CD4-positive, CD25-positive, alpha-beta regulatory T cell (primary cell): ENCODE results near the gene RDM1. TPM values are rescaled to one million over a fixed set of nuclear protein-coding genes. Genes with fewer than 3 reads are reported as not detected.
"Not testable (repeated sequence)": the region's sequence is repeated elsewhere in the genome, so short reads cannot be mapped to it uniquely, and the experiment has no call there.

Source experiments
- ATAC-seq, 2 donors: fragments of 150-1000 bp; cut with Tn5 transposase; one replicate each; pipeline ENCODE4 v1.10.0; 2021; ENCODE audit warnings: low read depth in 2 of 2, moderate number of reproducible peaks in 2 of 2, moderate library complexity in 1 of 2
- DNase-seq, 3 donors: peaks; one replicate each; pipeline versions ENCODE4 v3.0.0 to v3.0.0-alpha.2; 2012 to 2022; ENCODE audit warnings: mixed read lengths in 1 of 3
- H3K27ac ChIP-seq: one replicate; pipeline ENCODE4 v1.7.0; 2013; ENCODE audit warnings: mild to moderate bottlenecking, low read length; ENCODE audit not compliant: insufficient read depth, poor library complexity, severe bottlenecking
- H3K27me3 ChIP-seq: one replicate; pipeline ENCODE4 v1.7.0; 2013; ENCODE audit warnings: low read length; ENCODE audit not compliant: control insufficient read depth, insufficient read depth
- H3K36me3 ChIP-seq: one replicate; pipeline ENCODE4 v1.7.0; 2013; ENCODE audit warnings: mild to moderate bottlenecking, low read length, moderate library complexity; ENCODE audit not compliant: control insufficient read depth, insufficient read depth
- H3K4me1 ChIP-seq: 2 replicates; pipeline ENCODE4 v1.7.0; 2013; ENCODE audit warnings: mild to moderate bottlenecking, low read length; ENCODE audit not compliant: insufficient read depth, control insufficient read depth, poor library complexity, severe bottlenecking
- H3K4me3 ChIP-seq: one replicate; pipeline ENCODE4 v1.7.0; 2013; ENCODE audit warnings: low read depth, mild to moderate bottlenecking, low read length, moderate library complexity
- H3K9me3 ChIP-seq, 2 experiments: 1 replicate in 1 of 2; 2 replicates in 1 of 2; pipeline ENCODE4 v1.7.0; 2013; ENCODE audit warnings: low read length in 2 of 2, mild to moderate bottlenecking in 1 of 2, moderate library complexity in 1 of 2; ENCODE audit not compliant: control insufficient read depth in 2 of 2
- H3K27ac Mint-ChIP-seq, 3 donors: one replicate each; pipeline ENCODE4 v1.8.0; 2020 to 2022; ENCODE audit warnings: mild to moderate bottlenecking in 3 of 3, mixed read lengths in 3 of 3, moderate library complexity in 2 of 3
- H3K27me3 Mint-ChIP-seq: one replicate; pipeline ENCODE4 v1.8.0; 2022; ENCODE audit warnings: mild to moderate bottlenecking, mixed read lengths
- H3K36me3 Mint-ChIP-seq: one replicate; pipeline ENCODE4 v1.8.0; 2020; ENCODE audit warnings: mixed read lengths
- H3K4me1 Mint-ChIP-seq, 4 donors: one replicate each; pipeline ENCODE4 v1.8.0; 2020 to 2022; ENCODE audit warnings: mixed read lengths in 4 of 4, mild to moderate bottlenecking in 1 of 4
- H3K4me3 Mint-ChIP-seq, 4 donors: one replicate each; pipeline ENCODE4 v1.8.0; 2020 to 2022; ENCODE audit warnings: mild to moderate bottlenecking in 4 of 4, mixed read lengths in 4 of 4, moderate library complexity in 3 of 4
- H3K9me3 Mint-ChIP-seq, 7 donors: one replicate each; pipeline ENCODE4 v1.8.0; 2020 to 2022; ENCODE audit warnings: mixed read lengths in 7 of 7, mild to moderate bottlenecking in 3 of 7, moderate library complexity in 2 of 7
- polyA plus RNA-seq, 4 donors: library from polyadenylated mRNA; unstranded; fragments of 300-500 nt; fragmentation: Illumina TruSeq; gene quantifications; one replicate each; pipeline ENCODE4 v1.2.3, GENCODE V29; 2021
- total RNA-seq: library from RNA; stranded (reverse); gene quantifications from one replicate; pipeline ENCODE4 v1.2.3, GENCODE V29; 2022

Gene RDM1
- total and polyA plus RNA-seq, 5 donors from 2014 or later: 0.38 to 0.81 TPM; not detected in 3

DNA sequence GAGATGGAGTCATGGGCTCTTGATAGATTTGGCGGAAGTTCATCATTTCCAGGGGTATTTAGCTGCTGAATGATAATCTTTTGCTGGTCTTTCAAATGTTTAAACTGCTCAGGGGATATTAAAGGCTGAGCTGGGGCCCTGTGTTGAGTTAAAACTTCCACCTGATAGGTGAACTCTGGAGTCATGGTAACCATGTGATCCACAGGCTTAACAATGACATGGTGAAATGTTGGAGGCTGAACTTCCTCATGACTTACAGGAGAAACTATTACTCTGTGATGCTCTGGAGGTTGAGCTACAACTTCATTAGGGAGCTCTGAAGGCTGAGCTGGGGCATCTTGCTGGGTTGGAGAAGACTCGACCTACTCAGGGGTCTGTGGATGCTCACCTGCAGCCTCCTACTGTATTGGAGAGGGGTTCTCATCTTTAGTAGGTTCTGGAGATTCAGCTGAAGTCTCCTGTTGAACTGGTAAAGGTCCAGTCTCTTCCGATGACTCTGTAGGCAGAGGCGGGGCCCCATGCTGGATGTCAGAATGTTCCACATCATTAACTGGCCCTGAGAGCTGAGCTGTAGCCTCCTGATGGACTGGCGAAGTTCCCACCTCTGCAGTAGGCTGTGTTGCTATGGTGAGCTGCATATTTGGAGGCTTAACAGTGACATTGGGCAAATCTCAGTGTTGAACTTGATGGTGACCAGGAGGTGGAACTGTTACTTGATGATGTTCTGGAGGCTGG is 24.2 kb downstream of the RDM1 start:
- H3K27me3 ChIP-seq: no peaks in the 10 kb centered on the region
- no peaks in the 10 kb centered on the region for H3K27me3 Mint-ChIP-seq
- no peak overlapping the region for H3K4me3 ChIP-seq
- H3K27ac Mint-ChIP-seq: no peak overlapping the region
- no peak for ATAC-seq
- H3K4me3 Mint-ChIP-seq: no peak overlapping the region
- H3K4me1 Mint-ChIP-seq: no peaks in the 10 kb centered on the region
- H3K4me1 ChIP-seq: no peaks in the 10 kb centered on the region
- H3K9me3 ChIP-seq: no peaks in the 10 kb centered on the region
- no peaks in the 10 kb centered on the region for H3K9me3 Mint-ChIP-seq
- no peak for DNase-seq
- no peaks in the 10 kb centered on the region for H3K36me3 Mint-ChIP-seq
- H3K27ac ChIP-seq: no peak overlapping the region
- no peaks in the 10 kb centered on the region for H3K36me3 ChIP-seq

GRCh38 chr17:35903451-35903850 is 27.1 kb downstream of the RDM1 start:
- no peaks in the 10 kb centered on the region for H3K9me3 Mint-ChIP-seq
- peaks cover 4% of the 10 kb centered on the region for H3K27me3 Mint-ChIP-seq
- no peak overlapping the region for H3K27ac Mint-ChIP-seq
- H3K27me3 ChIP-seq: no peaks in the 10 kb centered on the region
- no peak overlapping the region for H3K4me3 Mint-ChIP-seq
- no peaks in the 10 kb centered on the region for H3K36me3 Mint-ChIP-seq
- ATAC-seq (no peak), DNase-seq (no peak)
- no peaks in the 10 kb centered on the region for H3K4me1 ChIP-seq
- H3K9me3 ChIP-seq: no peaks in the 10 kb centered on the region
- H3K36me3 ChIP-seq: no peaks in the 10 kb centered on the region
- no peak overlapping the region for H3K4me3 ChIP-seq
- H3K27ac ChIP-seq: no peak overlapping the region
- no peaks in the 10 kb centered on the region for H3K4me1 Mint-ChIP-seq

- Histone ChIP-seq H3K4me1 (no peaks in the 10 kb centered on the region), H3K36me3 (no peaks in the 10 kb centered on the region), H3K9me3 (no peaks in the 10 kb centered on the region), H3K27me3 (no peaks in the 10 kb centered on the region), H3K27ac (no peak overlapping the region), H3K4me3 (no peak overlapping the region)
- H3K4me3 Mint-ChIP-seq: no peak overlapping the region
- peaks cover 0 to 4% (median 0%) of the 10 kb centered on the region in 4 donors for H3K4me1 Mint-ChIP-seq
- ATAC-seq (no peak), DNase-seq (no peak)
- no peaks in the 10 kb centered on the region for H3K9me3 Mint-ChIP-seq
- H3K36me3 Mint-ChIP-seq: no peaks in the 10 kb centered on the region
- H3K27me3 Mint-ChIP-seq: peaks cover 4% of the 10 kb centered on the region
- H3K27ac Mint-ChIP-seq: no peak overlapping the region
Measured at GRCh38 chr17:35901631-35902175, 28.9 kb downstream of the RDM1 start.

- Mint-ChIP-seq H3K9me3 (no peaks in the 10 kb centered on the region), H3K27ac (no peak overlapping the region), H3K4me3 (no peak overlapping the region), H3K36me3 (no peaks in the 10 kb centered on the region), H3K4me1 (peaks cover 0 to 4% (median 0%) of the 10 kb centered on the region in 4 donors), H3K27me3 (peaks cover 4% of the 10 kb centered on the region)
- DNase-seq (no peak), ATAC-seq (no peak)
- no peaks in the 10 kb centered on the region for H3K4me1 ChIP-seq
- no peaks in the 10 kb centered on the region for H3K27me3 ChIP-seq
- H3K9me3 ChIP-seq: no peaks in the 10 kb centered on the region
- no peaks in the 10 kb centered on the region for H3K36me3 ChIP-seq
- no peak overlapping the region for H3K4me3 ChIP-seq
- H3K27ac ChIP-seq: no peak overlapping the region
Measured at GRCh38 chr17:35900708-35901480, 29.7 kb downstream of the RDM1 start.

- DNase-seq: no peak
- H3K4me3 ChIP-seq: no peak overlapping the region
- H3K4me1 ChIP-seq: no peaks in the 10 kb centered on the region
- no peak overlapping the region for H3K27ac ChIP-seq
- Mint-ChIP-seq H3K27me3 (peaks cover 4% of the 10 kb centered on the region), H3K36me3 (no peaks in the 10 kb centered on the region), H3K4me1 (peaks cover 0 to 4% (median 0%) of the 10 kb centered on the region in 4 donors), H3K27ac (no peak overlapping the region), H3K9me3 (no peaks in the 10 kb centered on the region), H3K4me3 (no peak overlapping the region)
- no peak for ATAC-seq
- H3K9me3 ChIP-seq: no peaks in the 10 kb centered on the region
- H3K36me3 ChIP-seq: no peaks in the 10 kb centered on the region
- no peaks in the 10 kb centered on the region for H3K27me3 ChIP-seq
Measured at GRCh38 chr17:35900280-35900679, 30.3 kb downstream of the RDM1 start.

DNA sequence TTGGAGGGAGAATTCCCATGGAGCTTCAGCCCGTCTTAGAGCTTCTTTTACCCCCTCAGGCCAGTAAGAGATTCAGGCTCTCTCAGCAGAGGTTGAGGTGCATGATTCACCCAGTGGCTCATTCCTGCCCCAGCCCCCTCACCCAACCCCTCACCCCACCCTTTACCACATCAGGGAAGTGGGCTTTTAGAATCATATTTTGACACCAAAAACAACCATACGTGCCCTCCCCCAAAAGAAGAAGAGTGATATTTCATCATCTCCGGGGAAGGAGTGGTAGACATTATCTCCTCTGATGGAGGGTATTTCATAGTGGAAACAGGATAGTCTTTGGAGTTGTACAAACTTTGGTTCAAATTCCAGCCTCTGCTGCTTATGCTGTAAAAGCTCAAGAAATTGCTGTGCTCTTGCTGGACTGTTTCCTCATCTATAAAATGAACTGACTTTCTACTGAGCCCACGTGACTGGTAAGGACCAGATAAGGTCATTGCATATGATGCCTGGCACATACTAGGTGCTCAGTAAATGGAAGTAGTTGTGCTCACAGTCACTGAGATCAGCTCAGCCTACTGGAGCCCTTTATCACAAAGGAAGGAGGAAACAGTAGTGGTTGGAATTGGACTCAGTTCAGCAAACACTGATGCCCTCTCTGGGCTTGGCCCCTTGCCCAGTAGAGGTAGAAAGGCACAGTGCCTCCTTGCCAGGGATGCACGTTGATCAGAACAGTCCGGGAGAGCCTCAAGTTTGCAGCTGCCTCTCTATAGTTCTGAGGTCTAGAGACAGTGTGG is 32.1 kb downstream of the RDM1 start:
- no peak overlapping the region for H3K27ac ChIP-seq
- H3K4me1 Mint-ChIP-seq: peaks cover 0 to 4% (median 0%) of the 10 kb centered on the region in 4 donors

GRCh38 chr17:35897772-35898171 is 32.8 kb downstream of the RDM1 start:
- H3K4me3 Mint-ChIP-seq, H3K4me1 Mint-ChIP-seq, H3K27me3 ChIP-seq, H3K27ac Mint-ChIP-seq, DNase-seq, H3K4me1 ChIP-seq, H3K9me3 ChIP-seq, H3K9me3 Mint-ChIP-seq, H3K36me3 Mint-ChIP-seq, H3K27ac ChIP-seq, H3K4me3 ChIP-seq, ATAC-seq, H3K27me3 Mint-ChIP-seq, H3K36me3 ChIP-seq: not testable (repeated sequence)

More for the DNA sequence above, 32.1 kb downstream of the RDM1 start:
- no peaks in the 10 kb centered on the region for H3K27me3 ChIP-seq
- Mint-ChIP-seq H3K27ac (no peak overlapping the region), H3K4me3 (no peak overlapping the region), H3K27me3 (peaks cover 4% of the 10 kb centered on the region), H3K9me3 (no peaks in the 10 kb centered on the region), H3K36me3 (no peaks in the 10 kb centered on the region)
- no peaks in the 10 kb centered on the region for H3K36me3 ChIP-seq
- no peak for ATAC-seq
- DNase-seq: peak in 1 of 3 donors; percentile 34
- H3K4me1 ChIP-seq: no peaks in the 10 kb centered on the region
- no peak overlapping the region for H3K4me3 ChIP-seq
- no peaks in the 10 kb centered on the region for H3K9me3 ChIP-seq
